Panc1 (cell line): ENCODE data around the gene CUEDC2.

Experiments used
- CTCF ChIP-seq: fragments of 450-650 bp; IDR thresholded peaks from 2 replicates; pipeline ENCODE4 v1.5.1; 2017; ENCODE audit warnings: mild to moderate bottlenecking
- POLR2AphosphoS5 ChIP-seq: IDR thresholded peaks from 2 replicates; pipeline ENCODE4 v1.6.1; 2012; ENCODE audit warnings: mild to moderate bottlenecking, low read depth, low read length, moderate library complexity
- REST ChIP-seq, 2 experiments: IDR thresholded peaks; 2 replicates each; pipeline ENCODE4 v1.6.1; 2011 to 2012; ENCODE audit warnings: low read depth in 2 of 2, control low read depth in 1 of 2, low read length in 1 of 2, mild to moderate bottlenecking in 1 of 2, moderate library complexity in 1 of 2; ENCODE audit not compliant: insufficient read depth in 1 of 2
- SIN3A ChIP-seq: IDR thresholded peaks from 2 replicates; pipeline ENCODE4 v1.6.1; 2012; ENCODE audit warnings: low read depth, mild to moderate bottlenecking, low read length, moderate library complexity, borderline replicate concordance; ENCODE audit not compliant: insufficient read depth

GRCh38 chr10:102461187-102462054, 29.0 kb upstream of the CUEDC2 start:
- no peak for TF ChIP-seq CTCF
- 0 out of 2 replicates have a peak, but pooled peaks have one; percentile 46 for TF ChIP-seq SIN3A
- peak; percentile 68 to 85 for TF ChIP-seq REST (IDR thresholded peaks at IDR 0.05; ENCODE audit: insufficient read depth in 1 of 2, low read depth in 2 of 2, low read length in 1 of 2)
- TF ChIP-seq POLR2AphosphoS5: peak; percentile 66; the same call in 1 of the 2 replicates
